ENCODE measurements around the gene CD163L1. TPM values are rescaled to one million over a fixed set of nuclear protein-coding genes. Genes with fewer than 3 reads are reported as not detected.
A peak's percentile ranks its signal among the peaks of the same experiment; 100 is the strongest.
"Not testable (repeated sequence)": the region's sequence is repeated elsewhere in the genome, so short reads cannot be mapped to it uniquely, and the experiment has no call there.

Gene CD163L1
- total and polyA plus RNA-seq, 3 experiments from 2014 or later, result 0.24 to 0.71 TPM; not detected in 1

DNA sequence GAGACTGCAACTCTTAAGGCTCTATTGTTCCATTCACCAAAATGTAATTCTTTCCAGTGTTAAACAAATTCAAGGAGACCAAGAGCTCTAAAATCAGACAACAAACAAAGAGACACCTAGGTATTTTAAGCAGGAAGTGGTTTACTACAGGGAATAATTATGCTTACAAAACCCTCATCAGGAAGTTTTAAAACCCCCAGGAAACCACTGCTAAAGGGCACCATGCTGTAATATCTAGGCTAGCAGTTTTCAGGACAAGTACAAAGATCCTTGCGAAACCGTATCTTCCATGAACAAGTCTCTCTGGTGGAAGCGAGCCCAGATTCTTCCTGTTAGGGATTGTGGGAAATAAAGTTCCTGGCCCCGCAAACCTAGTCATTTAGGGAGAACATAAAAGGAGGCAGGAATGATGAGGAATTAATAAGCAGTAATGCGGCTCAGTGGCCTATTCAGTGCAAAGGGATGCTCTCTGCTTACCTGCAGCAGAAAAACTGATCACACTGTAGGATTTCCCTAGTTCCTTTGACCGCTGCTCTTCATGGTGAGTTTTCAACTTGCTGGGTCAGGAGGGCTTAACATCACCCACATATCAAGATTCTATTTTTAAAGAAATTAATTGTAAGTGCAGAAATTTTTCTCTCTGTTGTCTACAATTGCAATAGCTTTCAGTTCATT, 97.3 kb downstream of the CD163L1 start:
- Mint-ChIP-seq H3K36me3 (peaks cover 0 to 31% (median 4%) of the 10 kb centered on the region in 3 donors), H3K27ac (peak overlapping the region; percentile 0 to 89 (median 58)), H3K9me3 (peaks cover 11 to 33% (median 12%) of the 10 kb centered on the region in 5 donors), H3K4me1 (peaks cover 49 to 74% (median 61%) of the 10 kb centered on the region in 3 donors), H3K4me3 (peak overlapping the region; percentile 3 to 67 (median 45)), H3K27me3 (no peaks in the 10 kb centered on the region)
- no peaks in the 10 kb centered on the region for H3K27me3 ChIP-seq (ENCODE audit: insufficient read depth, low read length, poor library complexity, severe bottlenecking)
- H3K36me3 ChIP-seq (ENCODE audit: insufficient read depth, low read length), result no peaks in the 10 kb centered on the region
- peak in 1 of 5 donors; percentile 17 for DNase-seq
- H3K4me3 ChIP-seq (ENCODE audit: low read length), result peak overlapping the region; percentile 11
- POLR2A ChIA-PET, result no interaction called here
- CTCF ChIA-PET, result interaction anchor here (0.6 kb wide), 1 partner anchor 1359 kb away, joined by 3 read pairs; no protein-coding TSS in a partner anchor
- H3K9me3 ChIP-seq (ENCODE audit: low read length), result peaks cover 11% of the 10 kb centered on the region
- peaks cover 28% of the 10 kb centered on the region for H3K4me1 ChIP-seq (ENCODE audit: insufficient read depth, low read length)
- H3K27ac ChIP-seq (ENCODE audit: low read depth, low read length), result no peak overlapping the region

DNA sequence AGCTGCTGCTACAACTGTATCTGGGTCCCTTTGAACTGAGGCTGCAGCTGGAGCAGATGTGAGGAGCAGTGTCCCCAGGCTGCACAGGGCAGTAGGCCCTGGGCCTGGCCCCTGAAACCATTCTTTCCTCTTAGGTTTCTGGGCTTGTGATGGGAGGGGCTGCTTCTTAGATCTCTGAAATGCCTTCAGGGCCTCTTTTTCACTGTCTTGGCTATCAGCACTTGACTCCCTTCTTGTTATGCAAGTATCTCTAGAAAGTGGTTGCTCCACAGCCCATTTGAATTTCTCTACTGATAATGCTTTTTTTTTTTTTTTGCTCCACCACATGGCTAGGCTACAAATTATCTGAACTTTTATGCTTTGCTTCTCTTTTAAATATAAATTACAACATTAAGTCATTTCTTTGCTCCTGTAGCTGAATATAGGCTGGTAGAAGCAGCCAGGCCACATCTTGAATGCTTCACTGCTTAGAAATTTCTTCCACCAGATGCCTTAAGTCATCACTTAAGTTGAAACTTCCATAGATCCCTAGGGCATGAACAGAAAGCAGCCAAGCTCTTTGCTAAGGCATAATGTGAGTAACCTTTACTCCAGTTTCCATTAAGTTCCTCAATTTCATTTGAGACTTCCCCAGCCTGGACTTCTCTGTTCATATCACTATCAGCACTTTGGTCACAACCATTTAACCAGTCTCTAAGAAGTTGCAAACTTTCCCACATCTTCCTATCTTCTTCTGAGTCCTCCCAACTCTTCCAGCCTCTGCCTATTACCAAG, 98.9 kb downstream of the CD163L1 start:
- Mint-ChIP-seq H3K27ac (peak overlapping the region in 1 of 8 donors; percentile 22), H3K36me3 (peaks cover 0 to 31% (median 4%) of the 10 kb centered on the region in 3 donors), H3K27me3 (no peaks in the 10 kb centered on the region), H3K4me1 (peaks cover 37 to 63% (median 46%) of the 10 kb centered on the region in 3 donors), H3K9me3 (peaks cover 11 to 33% (median 12%) of the 10 kb centered on the region in 5 donors), H3K4me3 (no peak overlapping the region)
- peaks cover 19% of the 10 kb centered on the region for H3K4me1 ChIP-seq (ENCODE audit: insufficient read depth, low read length)
- peaks cover 11% of the 10 kb centered on the region for H3K9me3 ChIP-seq (ENCODE audit: low read length)
- ChIA-PET POLR2A (no interaction called here), CTCF (no interaction called here)
- H3K27ac ChIP-seq (ENCODE audit: low read depth, low read length), result no peak overlapping the region
- no peaks in the 10 kb centered on the region for H3K27me3 ChIP-seq (ENCODE audit: insufficient read depth, low read length, poor library complexity, severe bottlenecking)
- H3K4me3 ChIP-seq (ENCODE audit: low read length), result no peak overlapping the region
- no peaks in the 10 kb centered on the region for H3K36me3 ChIP-seq (ENCODE audit: insufficient read depth, low read length)
- no peak for DNase-seq

DNA sequence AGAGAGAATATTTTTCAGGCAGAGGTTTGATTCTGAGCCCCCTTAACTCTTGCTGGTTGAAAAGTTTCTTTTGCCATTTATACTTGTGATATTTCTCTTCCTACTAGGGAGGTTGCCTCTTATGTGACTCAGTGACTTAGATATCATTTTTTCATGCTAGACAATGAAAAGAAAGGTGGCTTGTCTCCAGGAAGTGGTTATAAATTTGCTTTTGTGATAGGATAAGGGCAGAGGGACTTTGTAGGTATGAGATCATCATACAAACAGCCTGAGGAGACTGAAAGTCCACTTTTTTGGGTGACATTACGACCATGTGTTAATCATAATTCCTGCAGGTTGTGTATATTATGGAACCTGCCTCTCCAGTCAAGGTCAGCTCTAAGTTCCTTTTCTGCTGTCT, 104.3 kb downstream of the CD163L1 start:
- POLR2A ChIA-PET, result no interaction called here
- H3K9me3 ChIP-seq (ENCODE audit: low read length), result peaks cover 6% of the 10 kb centered on the region
- H3K4me3 ChIP-seq (ENCODE audit: low read length), result no peak overlapping the region
- no peak overlapping the region for H3K27ac ChIP-seq (ENCODE audit: low read depth, low read length)
- H3K27me3 ChIP-seq (ENCODE audit: insufficient read depth, low read length, poor library complexity, severe bottlenecking), result no peaks in the 10 kb centered on the region
- no peaks in the 10 kb centered on the region for H3K27me3 Mint-ChIP-seq
- H3K36me3 Mint-ChIP-seq, result peaks cover 0 to 17% (median 0%) of the 10 kb centered on the region in 3 donors
- no peak for DNase-seq
- peaks cover 17 to 39% (median 23%) of the 10 kb centered on the region in 3 donors for H3K4me1 Mint-ChIP-seq
- no peaks in the 10 kb centered on the region for H3K36me3 ChIP-seq (ENCODE audit: insufficient read depth, low read length)
- peaks cover 9% of the 10 kb centered on the region for H3K4me1 ChIP-seq (ENCODE audit: insufficient read depth, low read length)
- CTCF ChIA-PET, result no interaction called here
- no peak overlapping the region for H3K4me3 Mint-ChIP-seq
- H3K9me3 Mint-ChIP-seq, result peaks cover 1 to 23% (median 17%) of the 10 kb centered on the region in 5 donors
- H3K27ac Mint-ChIP-seq, result peak overlapping the region in 5 of 8 donors; percentile 0 to 47 (median 8)

DNA sequence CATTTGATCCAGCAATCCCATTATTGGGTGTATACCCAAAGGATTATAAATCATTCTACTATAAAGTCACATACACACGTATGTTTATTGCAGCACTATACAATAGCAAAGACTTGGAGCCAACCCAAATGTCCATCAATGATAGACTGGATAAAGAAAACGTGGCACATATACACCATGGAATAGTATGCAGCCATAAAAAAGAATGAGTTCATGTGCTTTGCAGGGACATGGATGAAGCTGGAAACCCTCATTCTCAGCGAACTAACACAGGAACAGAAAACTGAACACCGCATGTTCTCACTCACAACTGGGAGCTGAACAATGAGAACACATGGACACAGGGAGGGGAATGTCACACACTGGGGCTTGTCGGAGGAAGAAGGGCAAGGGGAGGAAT, 106.2 kb downstream of the CD163L1 start:
- H3K27ac ChIP-seq (ENCODE audit: low read depth, low read length); H3K4me3 ChIP-seq (ENCODE audit: low read length); POLR2A ChIA-PET; CTCF ChIA-PET; H3K27me3 Mint-ChIP-seq; H3K27me3 ChIP-seq (ENCODE audit: insufficient read depth, low read length, poor library complexity, severe bottlenecking); H3K36me3 ChIP-seq (ENCODE audit: insufficient read depth, low read length); H3K9me3 ChIP-seq (ENCODE audit: low read length); H3K36me3 Mint-ChIP-seq; H3K4me3 Mint-ChIP-seq; H3K4me1 ChIP-seq (ENCODE audit: insufficient read depth, low read length); DNase-seq: not testable (repeated sequence)
- Mint-ChIP-seq H3K9me3 (peaks cover 0 to 19% (median 14%) of the 10 kb centered on the region in 5 donors), H3K27ac (peak overlapping the region in 1 of 8 donors; percentile 54), H3K4me1 (peaks cover 10 to 21% (median 12%) of the 10 kb centered on the region in 3 donors)

DNA sequence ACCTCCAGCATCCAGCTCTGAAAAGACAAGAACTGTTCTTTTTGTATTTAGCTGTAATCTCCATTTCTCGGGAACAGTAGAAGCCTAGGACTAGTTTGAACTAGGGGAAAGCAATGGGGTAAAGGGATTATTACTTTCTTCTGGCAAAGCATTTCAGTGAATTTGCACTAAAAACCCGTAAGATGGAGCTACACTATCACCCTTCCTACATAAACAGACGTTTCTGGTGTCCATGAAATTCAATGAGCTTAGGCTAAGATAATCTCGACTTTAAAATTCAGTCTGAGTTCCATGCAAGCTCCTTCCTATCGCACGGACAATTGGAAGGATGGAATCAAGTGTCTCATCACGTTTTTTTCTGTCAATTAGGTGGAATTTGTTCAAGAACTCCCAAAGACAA, 116.0 kb downstream of the CD163L1 start:
- Mint-ChIP-seq H3K4me1 (peaks cover 6 to 14% (median 7%) of the 10 kb centered on the region in 3 donors), H3K36me3 (peaks cover 0 to 5% (median 0%) of the 10 kb centered on the region in 3 donors), H3K4me3 (no peak overlapping the region), H3K27ac (no peak overlapping the region), H3K9me3 (peaks cover 3 to 20% (median 8%) of the 10 kb centered on the region in 5 donors), H3K27me3 (peaks cover 8 to 17% of the 10 kb centered on the region in 2 donors)
- H3K27ac ChIP-seq (ENCODE audit: low read depth, low read length), result no peak overlapping the region
- H3K27me3 ChIP-seq (ENCODE audit: insufficient read depth, low read length, poor library complexity, severe bottlenecking), result no peaks in the 10 kb centered on the region
- POLR2A ChIA-PET, result no interaction called here
- CTCF ChIA-PET, result interaction anchor here (1.1 kb wide), 1 partner anchor 8 kb away, joined by 3 read pairs; no protein-coding TSS in a partner anchor
- no peak overlapping the region for H3K4me3 ChIP-seq (ENCODE audit: low read length)
- H3K4me1 ChIP-seq (ENCODE audit: insufficient read depth, low read length), result no peaks in the 10 kb centered on the region
- H3K9me3 ChIP-seq (ENCODE audit: low read length), result no peaks in the 10 kb centered on the region
- no peaks in the 10 kb centered on the region for H3K36me3 ChIP-seq (ENCODE audit: insufficient read depth, low read length)
- DNase-seq, result no peak

DNA sequence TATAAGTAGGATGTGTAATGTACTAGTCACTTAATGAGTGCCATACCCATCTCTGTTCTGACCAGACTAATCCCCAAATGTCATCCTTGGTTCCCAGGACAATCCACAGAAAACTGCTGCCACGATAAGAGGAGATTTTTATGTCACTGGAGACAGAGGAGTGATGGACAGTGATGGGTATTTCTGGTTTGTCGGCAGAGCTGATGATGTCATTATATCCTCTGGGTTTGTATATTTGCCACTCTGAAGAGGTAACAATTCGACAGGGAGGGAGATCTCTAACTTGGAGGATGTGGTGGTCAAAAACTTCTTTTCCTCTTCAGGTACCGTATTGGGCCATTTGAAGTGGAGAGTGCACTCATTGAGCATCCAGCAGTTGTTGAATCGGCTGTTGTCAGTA, 119.8 kb downstream of the CD163L1 start:
- Mint-ChIP-seq H3K27ac (no peak overlapping the region), H3K4me1 (no peaks in the 10 kb centered on the region), H3K36me3 (no peaks in the 10 kb centered on the region), H3K9me3 (no peaks in the 10 kb centered on the region), H3K4me3 (no peak overlapping the region), H3K27me3 (peaks cover 4 to 9% of the 10 kb centered on the region in 2 donors)
- no peaks in the 10 kb centered on the region for H3K36me3 ChIP-seq (ENCODE audit: insufficient read depth, low read length)
- no peak overlapping the region for H3K4me3 ChIP-seq (ENCODE audit: low read length)
- no peaks in the 10 kb centered on the region for H3K27me3 ChIP-seq (ENCODE audit: insufficient read depth, low read length, poor library complexity, severe bottlenecking)
- CTCF ChIA-PET, result no interaction called here
- POLR2A ChIA-PET, result no interaction called here
- no peak for DNase-seq
- no peaks in the 10 kb centered on the region for H3K9me3 ChIP-seq (ENCODE audit: low read length)
- H3K4me1 ChIP-seq (ENCODE audit: insufficient read depth, low read length), result no peaks in the 10 kb centered on the region
- no peak overlapping the region for H3K27ac ChIP-seq (ENCODE audit: low read depth, low read length)

DNA sequence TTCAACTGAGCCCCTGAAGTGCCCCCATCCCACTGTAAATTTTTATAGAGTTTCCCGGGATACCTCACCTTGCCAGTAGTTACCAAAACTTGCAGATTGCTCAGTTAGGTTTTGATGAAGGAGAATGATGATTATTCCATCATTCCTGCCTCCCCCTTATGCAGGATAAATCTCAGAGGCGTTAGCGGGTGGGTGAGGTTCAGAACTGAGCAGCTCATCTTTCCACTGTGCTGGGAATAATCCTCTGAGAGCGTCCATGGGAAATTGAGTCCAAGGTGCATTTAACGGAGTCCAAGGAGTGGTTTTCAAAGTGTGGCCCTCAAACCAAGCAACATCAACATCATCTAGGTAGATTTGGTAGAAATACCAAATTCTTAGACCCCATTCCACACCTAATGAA, 121.4 kb downstream of the CD163L1 start:
- H3K27ac ChIP-seq (ENCODE audit: low read depth, low read length), result no peak overlapping the region
- Mint-ChIP-seq H3K36me3 (no peaks in the 10 kb centered on the region), H3K4me1 (no peaks in the 10 kb centered on the region), H3K27ac (no peak overlapping the region), H3K27me3 (peaks cover 3 to 4% of the 10 kb centered on the region in 2 donors), H3K4me3 (no peak overlapping the region), H3K9me3 (no peaks in the 10 kb centered on the region)
- no peaks in the 10 kb centered on the region for H3K36me3 ChIP-seq (ENCODE audit: insufficient read depth, low read length)
- no peaks in the 10 kb centered on the region for H3K27me3 ChIP-seq (ENCODE audit: insufficient read depth, low read length, poor library complexity, severe bottlenecking)
- no peaks in the 10 kb centered on the region for H3K9me3 ChIP-seq (ENCODE audit: low read length)
- no peak overlapping the region for H3K4me3 ChIP-seq (ENCODE audit: low read length)
- ChIA-PET POLR2A (no interaction called here), CTCF (no interaction called here)
- no peaks in the 10 kb centered on the region for H3K4me1 ChIP-seq (ENCODE audit: insufficient read depth, low read length)
- no peak for DNase-seq

DNA sequence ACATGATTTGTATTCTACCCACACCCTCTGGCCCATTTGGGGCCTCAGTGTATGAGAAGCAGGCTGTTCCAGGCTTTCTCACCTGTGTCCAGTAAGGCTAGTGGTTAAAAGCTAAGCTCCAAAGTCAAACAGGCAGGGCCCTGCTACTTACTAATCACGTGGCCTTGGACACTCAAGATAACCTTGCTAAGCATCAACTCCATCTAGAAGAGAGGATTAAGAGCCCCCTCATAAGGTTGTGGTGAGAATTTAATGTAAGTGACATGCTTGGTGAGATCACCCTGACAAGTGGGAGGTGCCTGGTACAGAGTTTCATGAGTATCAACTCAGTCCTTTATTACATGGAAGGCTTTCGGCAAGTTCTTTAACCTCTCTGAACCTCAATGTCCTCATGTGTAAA, 122.3 kb downstream of the CD163L1 start:
- DNase-seq, result no peak
- CTCF ChIA-PET, result no interaction called here
- Histone ChIP-seq H3K36me3 (ENCODE audit: insufficient read depth, low read length) (no peaks in the 10 kb centered on the region), H3K27ac (ENCODE audit: low read depth, low read length) (no peak overlapping the region), H3K9me3 (ENCODE audit: low read length) (no peaks in the 10 kb centered on the region), H3K27me3 (ENCODE audit: insufficient read depth, low read length, poor library complexity, severe bottlenecking) (no peaks in the 10 kb centered on the region), H3K4me3 (ENCODE audit: low read length) (no peak overlapping the region), H3K4me1 (ENCODE audit: insufficient read depth, low read length) (no peaks in the 10 kb centered on the region)
- H3K4me1 Mint-ChIP-seq, result no peaks in the 10 kb centered on the region
- no peaks in the 10 kb centered on the region for H3K36me3 Mint-ChIP-seq
- H3K27me3 Mint-ChIP-seq, result peaks cover 0 to 1% of the 10 kb centered on the region in 2 donors
- POLR2A ChIA-PET, result no interaction called here
- H3K27ac Mint-ChIP-seq, result no peak overlapping the region
- no peak overlapping the region for H3K4me3 Mint-ChIP-seq
- H3K9me3 Mint-ChIP-seq, result no peaks in the 10 kb centered on the region
